Activated T-helper 17 cell treated with anti-CD3 and anti-CD28 coated beads, Interleukin-2, amount 50 U/mL, for 72 hours (primary cell): ENCODE results near the gene VDR. TPM values are rescaled to one million over a fixed set of nuclear protein-coding genes. Genes with fewer than 3 reads are reported as not detected.
"Not testable (repeated sequence)": the region's sequence is repeated elsewhere in the genome, so short reads cannot be mapped to it uniquely, and the experiment has no call there.

ENCODE experiments used
- ATAC-seq: fragments of 150-1000 bp; cut with Tn5 transposase; replicated peaks from 2 replicates; pipeline ENCODE4 v1.10.0; 2021; ENCODE audit warnings: mild to moderate bottlenecking, moderate library complexity
- H3K27ac Mint-ChIP-seq: one replicate; pipeline ENCODE4 v1.8.0; 2022; ENCODE audit warnings: mixed read lengths
- H3K27me3 Mint-ChIP-seq: one replicate; pipeline ENCODE4 v1.8.0; 2022; ENCODE audit warnings: mixed read lengths
- H3K36me3 Mint-ChIP-seq: one replicate; pipeline ENCODE4 v1.8.0; 2022; ENCODE audit warnings: low read depth, mild to moderate bottlenecking, mixed read lengths
- H3K4me1 Mint-ChIP-seq: one replicate; pipeline ENCODE4 v1.8.0; 2022; ENCODE audit warnings: mixed read lengths
- H3K4me3 Mint-ChIP-seq: one replicate; pipeline ENCODE4 v1.8.0; 2022; ENCODE audit warnings: mild to moderate bottlenecking, mixed read lengths
- H3K9me3 Mint-ChIP-seq: one replicate; pipeline ENCODE4 v1.8.0; 2022; ENCODE audit warnings: mixed read lengths
- total RNA-seq, 2 donors: library from RNA; stranded (reverse); gene quantifications; one replicate each; pipeline ENCODE4 v1.2.3, GENCODE V29; 2022

Gene VDR
- total RNA-seq, 2 donors from 2014 or later: 70.9 to 182 TPM

DNA sequence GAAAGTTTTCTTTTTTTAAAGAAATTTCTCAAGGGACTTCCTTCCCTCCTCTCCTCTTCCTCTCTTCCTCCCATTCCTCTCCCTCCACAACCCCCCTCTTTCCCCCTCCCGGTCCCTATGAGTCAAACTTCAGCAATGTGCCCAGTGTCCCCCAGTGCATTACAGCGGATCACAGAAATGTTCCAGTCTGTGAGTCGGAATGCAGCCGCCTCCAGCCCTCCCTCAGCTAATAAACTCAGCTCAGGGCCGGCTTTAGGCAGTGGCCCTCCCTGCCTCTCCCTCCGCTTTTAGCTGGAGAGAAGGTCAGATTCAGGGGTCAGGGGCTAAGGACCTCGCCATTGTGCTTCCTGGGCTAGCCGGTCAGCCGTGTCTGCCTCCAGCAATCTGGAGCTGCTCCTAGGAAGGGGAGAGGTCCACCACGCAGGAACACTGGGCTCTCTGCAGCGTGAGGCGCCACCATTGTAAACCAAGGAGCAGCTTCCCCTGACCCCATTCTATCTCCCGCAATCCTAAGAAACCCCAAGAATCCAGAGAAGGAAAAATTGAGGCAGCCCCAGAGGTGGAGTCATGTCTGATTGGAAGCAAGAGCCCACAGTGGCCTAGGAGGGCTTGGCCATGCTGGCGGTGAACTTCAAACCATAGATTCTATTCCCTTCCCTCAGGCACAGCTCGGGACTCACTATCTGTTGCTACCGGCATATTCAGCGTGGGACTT, 84.0 kb downstream of the VDR start:
- Mint-ChIP-seq H3K27me3 (no peaks in the 10 kb centered on the region), H3K36me3 (peaks cover 50% of the 10 kb centered on the region), H3K9me3 (no peaks in the 10 kb centered on the region), H3K4me1 (peaks cover 47% of the 10 kb centered on the region), H3K4me3 (peak overlapping the region; percentile 93), H3K27ac (peak overlapping the region; percentile 88)
- peak; percentile 4 for ATAC-seq

DNA sequence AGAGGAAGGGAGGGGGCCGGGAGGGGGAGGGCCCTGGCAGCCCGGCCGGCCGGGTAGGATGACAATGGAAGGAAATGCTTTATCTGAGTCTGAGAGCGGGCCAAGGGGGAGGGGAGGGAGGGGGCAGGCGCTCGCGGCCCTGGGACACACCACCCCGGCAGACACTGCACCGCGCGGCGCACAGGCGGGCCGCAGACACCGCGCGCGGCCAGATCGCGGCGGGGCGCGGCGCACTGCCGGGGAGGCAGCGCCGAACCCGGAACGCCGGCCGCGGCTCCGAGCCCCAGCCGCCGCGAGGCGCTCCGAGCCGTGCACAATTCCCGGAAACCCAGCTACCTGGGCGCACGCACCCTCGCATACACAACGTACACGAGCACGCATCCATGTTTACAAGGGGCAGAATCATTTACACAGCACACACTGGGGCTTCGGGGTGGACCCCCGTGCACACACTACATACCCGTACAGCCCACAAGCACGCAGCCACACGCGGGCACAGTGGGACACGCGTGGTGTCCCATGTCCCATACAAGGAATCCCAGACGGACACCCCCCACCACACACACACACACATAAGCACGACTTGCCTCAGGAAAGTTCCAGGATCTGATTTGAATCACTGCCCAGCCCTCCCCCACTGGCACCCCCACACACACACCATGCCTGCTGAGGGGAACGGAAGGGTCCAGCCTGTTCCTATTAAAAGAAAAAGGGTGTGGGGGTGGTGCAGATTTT, 84.7 kb downstream of the VDR start, which contains the start of gene HDAC7:
Gene HDAC7 (minus strand): TSS at position 8 of the 735 bp plus-strand sequence. CDS start 118 bp downstream, outside the sequence.
- no peaks in the 10 kb centered on the region for H3K27me3 Mint-ChIP-seq
- H3K9me3 Mint-ChIP-seq: no peaks in the 10 kb centered on the region
- peak within 1 kb of the TSS; percentile 97 for H3K4me3 Mint-ChIP-seq
- peaks cover 44% of the 10 kb centered on the region for H3K4me1 Mint-ChIP-seq
- ATAC-seq: peak; percentile 38
- peak within 1 kb of the TSS; percentile 97 for H3K27ac Mint-ChIP-seq
- H3K36me3 Mint-ChIP-seq: peaks cover 57% of the 10 kb centered on the region

DNA sequence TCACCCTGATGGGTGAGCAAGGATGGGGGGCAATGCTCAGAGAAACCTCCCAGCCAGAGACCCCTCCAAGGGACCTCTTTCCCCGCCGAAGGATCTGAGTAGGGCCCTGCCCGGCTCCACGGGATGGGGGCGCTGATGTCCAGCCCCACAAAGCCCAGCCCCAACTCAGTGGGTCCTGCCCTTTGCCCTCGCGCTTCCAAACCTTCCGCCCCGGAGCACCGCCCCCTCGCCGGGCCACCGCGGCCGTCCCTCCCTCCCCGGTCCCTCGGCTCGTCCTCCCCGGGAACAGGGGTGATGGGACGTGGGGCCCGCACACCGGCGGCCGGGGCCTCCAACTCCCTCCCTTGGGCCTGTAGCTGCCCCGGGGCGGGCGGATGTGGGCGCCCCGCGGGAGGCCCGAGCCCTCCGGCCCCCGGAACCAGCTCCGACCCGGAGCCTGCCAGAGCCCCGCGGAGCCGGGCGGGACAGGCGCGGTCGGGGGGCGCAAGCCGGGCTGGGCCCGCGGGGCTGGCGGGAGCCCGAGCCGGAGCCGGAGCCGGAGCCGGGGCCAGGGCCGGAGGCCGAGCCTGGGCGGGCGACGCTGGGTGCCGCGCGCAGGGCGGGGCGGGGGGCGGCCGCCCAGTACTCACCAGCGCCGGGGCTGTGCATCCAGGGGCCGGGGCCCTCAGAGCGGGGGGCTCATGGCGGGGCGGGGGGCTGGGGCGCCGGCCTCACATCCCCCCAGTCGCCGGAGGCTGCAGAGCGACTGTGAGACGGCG, 85.5 kb downstream of the VDR start:
- H3K36me3 Mint-ChIP-seq: peaks cover 65% of the 10 kb centered on the region
- no peaks in the 10 kb centered on the region for H3K9me3 Mint-ChIP-seq
- H3K27me3 Mint-ChIP-seq: no peaks in the 10 kb centered on the region
- ATAC-seq: peak; percentile 13
- H3K4me3 Mint-ChIP-seq: peak overlapping the region; percentile 97
- peak overlapping the region; percentile 97 for H3K27ac Mint-ChIP-seq
- H3K4me1 Mint-ChIP-seq: peaks cover 36% of the 10 kb centered on the region

GRCh38 chr12:47818467-47819137, 86.2 kb downstream of the VDR start:
- Mint-ChIP-seq H3K4me1 (peaks cover 29% of the 10 kb centered on the region), H3K27ac (peak overlapping the region; percentile 97), H3K9me3 (no peaks in the 10 kb centered on the region), H3K36me3 (peaks cover 72% of the 10 kb centered on the region), H3K27me3 (no peaks in the 10 kb centered on the region), H3K4me3 (peak overlapping the region; percentile 97)
- ATAC-seq: peak; percentile 30

DNA sequence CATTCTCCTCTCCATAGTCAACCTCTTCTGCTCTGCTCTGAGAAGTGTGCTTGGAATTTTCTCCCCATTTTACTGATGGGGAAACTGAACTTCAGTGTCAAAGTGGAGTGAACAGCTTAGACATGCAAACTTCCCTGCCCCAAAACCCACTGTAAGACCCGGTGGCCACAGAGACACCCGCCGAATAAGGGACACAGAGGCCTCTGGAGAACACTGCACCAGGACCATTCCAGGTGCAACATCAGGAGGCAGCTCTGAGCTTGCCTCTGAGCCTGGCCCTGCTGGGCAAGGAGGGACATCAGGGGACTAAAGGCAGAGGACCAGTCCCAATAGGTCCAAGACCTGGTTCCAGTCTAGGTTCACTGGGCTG, 86.8 kb downstream of the VDR start:
- H3K27me3 Mint-ChIP-seq: no peaks in the 10 kb centered on the region
- ATAC-seq: no peak
- H3K4me3 Mint-ChIP-seq: peak overlapping the region; percentile 97
- H3K4me1 Mint-ChIP-seq: peaks cover 28% of the 10 kb centered on the region
- peak overlapping the region; percentile 97 for H3K27ac Mint-ChIP-seq
- H3K9me3 Mint-ChIP-seq: no peaks in the 10 kb centered on the region
- H3K36me3 Mint-ChIP-seq: peaks cover 78% of the 10 kb centered on the region

DNA sequence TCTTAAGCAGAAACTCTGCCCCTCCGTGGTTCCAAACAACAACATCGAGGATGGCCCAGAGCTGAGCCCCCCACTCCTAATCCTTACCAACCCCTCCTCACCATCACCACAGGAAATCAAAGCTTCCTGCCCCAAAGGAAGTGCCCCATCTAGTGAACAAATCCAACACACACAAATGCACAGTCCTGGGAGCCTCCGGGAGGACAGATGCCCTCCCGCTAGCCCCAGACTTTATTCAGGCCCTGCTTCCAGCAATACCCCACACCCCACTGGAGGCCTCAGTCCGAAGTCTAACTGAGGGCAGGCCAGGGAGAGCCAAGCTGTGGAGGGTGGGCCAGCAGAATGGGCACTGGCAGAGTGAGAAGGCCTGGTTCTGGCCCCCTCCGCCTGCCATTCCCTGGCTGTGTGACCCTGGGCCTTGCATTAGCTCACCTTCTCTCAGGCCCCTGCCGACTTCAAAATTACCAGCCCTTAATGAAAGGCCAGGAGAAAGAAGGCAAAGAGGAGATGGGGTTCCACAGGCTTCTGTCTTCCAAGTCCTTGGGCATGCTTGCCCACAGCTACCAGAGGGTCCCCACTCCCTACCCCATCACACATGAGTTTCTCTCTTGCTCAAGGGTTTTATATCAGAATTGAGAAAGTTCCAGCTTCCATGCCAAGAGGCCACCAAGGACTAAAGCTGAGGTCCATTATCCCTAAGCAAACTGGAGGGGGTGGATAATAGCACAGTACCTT, 87.4 kb downstream of the VDR start:
- Mint-ChIP-seq H3K4me1 (peaks cover 25% of the 10 kb centered on the region), H3K36me3 (peaks cover 84% of the 10 kb centered on the region), H3K9me3 (no peaks in the 10 kb centered on the region), H3K27me3 (no peaks in the 10 kb centered on the region), H3K4me3 (peak overlapping the region; percentile 97), H3K27ac (peak overlapping the region; percentile 97)
- ATAC-seq: no peak

- Mint-ChIP-seq H3K9me3 (no peaks in the 10 kb centered on the region), H3K4me3 (peak overlapping the region; percentile 97), H3K27me3 (no peaks in the 10 kb centered on the region), H3K4me1 (peaks cover 18% of the 10 kb centered on the region), H3K36me3 (peaks cover 92% of the 10 kb centered on the region), H3K27ac (peak overlapping the region; percentile 97)
- ATAC-seq: no peak
Observed at GRCh38 chr12:47816403-47817271, 88.2 kb downstream of the VDR start.

GRCh38 chr12:47815447-47815846, 89.3 kb downstream of the VDR start:
- H3K27me3 Mint-ChIP-seq, H3K9me3 Mint-ChIP-seq, ATAC-seq: not testable (repeated sequence)
- Mint-ChIP-seq H3K4me1 (peaks cover 23% of the 10 kb centered on the region), H3K27ac (peak overlapping the region; percentile 97), H3K36me3 (peaks cover 93% of the 10 kb centered on the region), H3K4me3 (peak overlapping the region; percentile 97)

GRCh38 chr12:47814539-47815170, 90.1 kb downstream of the VDR start:
- H3K4me3 Mint-ChIP-seq: peak overlapping the region; percentile 97
- peaks cover 95% of the 10 kb centered on the region for H3K36me3 Mint-ChIP-seq
- peaks cover 26% of the 10 kb centered on the region for H3K4me1 Mint-ChIP-seq
- H3K27ac Mint-ChIP-seq: peak overlapping the region; percentile 97
- no peaks in the 10 kb centered on the region for H3K9me3 Mint-ChIP-seq
- no peaks in the 10 kb centered on the region for H3K27me3 Mint-ChIP-seq
- ATAC-seq: peak; percentile 57

DNA sequence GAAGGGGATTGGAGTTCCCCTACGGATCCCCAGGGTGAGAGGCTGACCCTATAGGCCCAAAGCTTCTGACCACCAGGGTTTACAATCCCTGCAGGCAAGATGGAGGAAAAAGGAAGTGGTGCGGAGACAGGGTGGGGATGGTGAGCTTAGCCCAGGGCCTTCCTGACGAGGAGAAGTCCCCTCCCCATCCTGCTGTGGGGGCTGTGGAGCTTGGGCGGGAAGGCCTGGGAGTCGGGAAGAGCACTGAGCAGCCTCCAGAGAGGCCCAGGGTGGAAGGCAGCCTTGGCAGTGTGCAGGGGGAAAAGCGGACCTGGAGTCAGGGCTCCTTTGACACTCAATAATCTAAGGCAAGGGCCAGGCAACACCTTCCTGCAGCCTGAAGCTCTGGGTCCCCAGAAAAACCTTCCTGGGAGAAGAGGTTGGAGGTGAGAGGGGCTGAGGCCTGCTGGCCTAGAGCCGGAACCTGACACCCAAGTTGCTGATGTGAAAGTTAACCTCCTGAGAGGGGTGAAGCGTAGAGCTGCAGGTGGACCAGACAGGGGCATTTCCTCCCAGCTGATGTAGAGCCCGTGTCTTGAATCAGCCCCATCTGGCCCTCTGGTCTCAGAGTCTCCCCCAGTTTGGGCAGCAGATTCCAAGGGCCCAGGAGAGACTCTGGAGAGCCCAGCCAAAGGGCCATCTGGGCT, 91.1 kb downstream of the VDR start:
- Mint-ChIP-seq H3K27ac (peak overlapping the region; percentile 97), H3K4me3 (peak overlapping the region; percentile 97), H3K4me1 (peaks cover 32% of the 10 kb centered on the region), H3K36me3 (peaks cover 100% of the 10 kb centered on the region), H3K9me3 (no peaks in the 10 kb centered on the region), H3K27me3 (no peaks in the 10 kb centered on the region)
- peak; percentile 2 for ATAC-seq

DNA sequence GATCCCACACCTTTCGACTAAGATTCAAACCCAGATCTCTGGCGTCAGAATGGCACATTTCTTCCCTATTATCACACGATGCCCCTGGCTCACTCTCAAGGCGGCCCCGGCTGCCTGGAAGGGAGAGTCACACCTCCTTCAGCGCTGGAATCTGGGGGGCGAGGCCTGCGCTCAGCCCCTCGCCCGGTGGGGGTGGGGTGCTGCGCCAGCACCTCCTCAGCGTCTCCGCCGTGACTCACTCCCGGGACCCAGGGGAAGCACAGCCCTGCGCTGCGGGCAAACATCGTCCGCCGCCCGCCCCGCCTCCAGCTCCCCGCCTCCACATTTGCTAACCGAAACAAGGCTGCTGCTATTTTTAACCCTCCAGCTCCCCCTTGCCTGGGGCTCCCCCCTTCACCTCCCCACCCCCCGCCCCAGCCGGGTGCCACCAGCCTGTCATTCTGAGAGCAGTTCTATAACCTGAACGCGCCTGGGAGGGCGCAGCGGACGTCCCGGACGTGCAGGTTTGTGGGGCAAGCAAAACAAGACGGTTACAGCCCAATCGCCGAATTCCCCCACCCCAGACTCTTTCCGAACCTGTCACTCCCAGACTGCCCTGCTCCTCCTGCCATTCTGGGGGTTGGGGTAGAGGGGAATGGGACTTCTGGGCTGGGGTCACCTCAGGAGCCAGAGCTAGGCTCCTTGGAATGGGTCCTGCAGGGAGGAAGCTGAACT, 91.8 kb downstream of the VDR start:
- peak overlapping the region; percentile 97 for H3K27ac Mint-ChIP-seq
- H3K27me3 Mint-ChIP-seq: no peaks in the 10 kb centered on the region
- peak overlapping the region; percentile 97 for H3K4me3 Mint-ChIP-seq
- peak; percentile 57 for ATAC-seq
- peaks cover 100% of the 10 kb centered on the region for H3K36me3 Mint-ChIP-seq
- H3K4me1 Mint-ChIP-seq: peaks cover 35% of the 10 kb centered on the region
- H3K9me3 Mint-ChIP-seq: no peaks in the 10 kb centered on the region
